ENCODE data around the gene SPATA7. TPM values are rescaled to one million over a fixed set of nuclear protein-coding genes. Genes with fewer than 3 reads are reported as not detected.

SPATA7 gene
- total RNA-seq, 5 donors from 2014 or later (not counting 1 experiment from before 2014, with no cell fraction given): 2.4 to 4.3 (median 3.5) TPM

- ATAC-seq (replicated peaks in 1 of 4): no peak
- Mint-ChIP-seq H3K4me1 (peaks cover 11 to 20% (median 18%) of the 10 kb centered on the region in 3 donors), H3K36me3 (peaks cover 4% of the 10 kb centered on the region), H3K27ac (no peak overlapping the region), H3K9me3 (no peaks in the 10 kb centered on the region), H3K27me3 (no peaks in the 10 kb centered on the region), H3K4me3 (no peak overlapping the region)
- 83% methylated on average over 1 of the region's 6 CpGs for WGBS (ENCODE audit: insufficient coverage)
- POLR2A ChIA-PET: no interaction called here
- Histone ChIP-seq H3K4me3 (ENCODE audit: control insufficient read depth in 1 of 2, extremely low read depth in 1 of 2, low read length in 1 of 2) (no peak overlapping the region), H3K36me3 (ENCODE audit: control insufficient read depth in 2 of 2, extremely low read depth in 1 of 2, insufficient read depth in 1 of 2, low read length in 1 of 2) (no peaks in the 10 kb centered on the region), H3K27ac (ENCODE audit: low read length) (no peak overlapping the region), H3K27me3 (replicated peaks in 1 of 2; ENCODE audit: control insufficient read depth in 2 of 2, extremely low read depth in 1 of 2, insufficient read depth in 2 of 2, low read length in 1 of 2) (no peaks in the 10 kb centered on the region), H3K4me1 (ENCODE audit: control insufficient read depth in 1 of 2, extremely low read depth in 1 of 2, insufficient read depth in 2 of 2, low read length in 2 of 2) (peaks cover 2 to 7% of the 10 kb centered on the region in 2 experiments), H3K9me3 (no peaks in the 10 kb centered on the region)
- CTCF ChIA-PET: no interaction called here
- DNase-seq: no peak
Measured at GRCh38 chr14:88388741-88389282, 3.4 kb downstream of the SPATA7 start.

- no peaks in the 10 kb centered on the region for H3K27me3 ChIP-seq (replicated peaks in 1 of 2; ENCODE audit: control insufficient read depth in 2 of 2, extremely low read depth in 1 of 2, insufficient read depth in 2 of 2, low read length in 1 of 2)
- H3K4me1 Mint-ChIP-seq: no peaks in the 10 kb centered on the region
- no peak overlapping the region for H3K4me3 Mint-ChIP-seq
- WGBS (ENCODE audit: insufficient coverage): no CpG with 5 or more reads among the region's 2 CpGs
- H3K27ac ChIP-seq (ENCODE audit: low read length): no peak overlapping the region
- no peaks in the 10 kb centered on the region for H3K9me3 ChIP-seq
- CTCF ChIA-PET: interaction anchor here in 1 of 2 donors (0.9 kb wide), 1 partner anchor 224 kb away, joined by 3 read pairs; no protein-coding TSS in a partner anchor
- DNase-seq: no peak
- POLR2A ChIA-PET: interaction anchor here in 1 of 2 donors (0.6 kb wide), 1 partner anchor 7 kb away, joined by 4 read pairs; no protein-coding TSS in a partner anchor
- H3K27ac Mint-ChIP-seq: no peak overlapping the region
- no peaks in the 10 kb centered on the region for H3K27me3 Mint-ChIP-seq
- H3K36me3 ChIP-seq (ENCODE audit: control insufficient read depth in 2 of 2, extremely low read depth in 1 of 2, insufficient read depth in 1 of 2, low read length in 1 of 2): no peaks in the 10 kb centered on the region
- H3K36me3 Mint-ChIP-seq: peaks cover 18% of the 10 kb centered on the region
- no peak overlapping the region for H3K4me3 ChIP-seq (ENCODE audit: control insufficient read depth in 1 of 2, extremely low read depth in 1 of 2, low read length in 1 of 2)
- no peaks in the 10 kb centered on the region for H3K4me1 ChIP-seq (ENCODE audit: control insufficient read depth in 1 of 2, extremely low read depth in 1 of 2, insufficient read depth in 2 of 2, low read length in 2 of 2)
- no peak for ATAC-seq (replicated peaks in 1 of 4)
- H3K9me3 Mint-ChIP-seq: no peaks in the 10 kb centered on the region
Measured at GRCh38 chr14:88392609-88393008, 7.2 kb downstream of the SPATA7 start.

GRCh38 chr14:88411039-88411438, 25.6 kb downstream of the SPATA7 start:
- ATAC-seq (replicated peaks in 1 of 4) (peak in 1 of 4 experiments; percentile 19), DNase-seq (peak in 2 of 35 experiments; percentile 0 to 2)
- no peak overlapping the region for H3K27ac Mint-ChIP-seq
- H3K4me1 Mint-ChIP-seq: peaks cover 0 to 6% (median 0%) of the 10 kb centered on the region in 3 donors
- no peaks in the 10 kb centered on the region for H3K36me3 ChIP-seq (ENCODE audit: control insufficient read depth in 2 of 2, extremely low read depth in 1 of 2, insufficient read depth in 1 of 2, low read length in 1 of 2)
- ChIA-PET CTCF (no interaction called here), POLR2A (no interaction called here)
- no peak overlapping the region for H3K4me3 ChIP-seq (ENCODE audit: control insufficient read depth in 1 of 2, extremely low read depth in 1 of 2, low read length in 1 of 2)
- no peak overlapping the region for H3K27ac ChIP-seq (ENCODE audit: low read length)
- peaks cover 0 to 9% of the 10 kb centered on the region in 2 experiments for H3K4me1 ChIP-seq (ENCODE audit: control insufficient read depth in 1 of 2, extremely low read depth in 1 of 2, insufficient read depth in 2 of 2, low read length in 2 of 2)
- H3K4me3 Mint-ChIP-seq: no peak overlapping the region
- peaks cover 73% of the 10 kb centered on the region for H3K36me3 Mint-ChIP-seq
- WGBS (ENCODE audit: insufficient coverage): 100% methylated on average over 1 of the region's 5 CpGs
- H3K27me3 Mint-ChIP-seq: no peaks in the 10 kb centered on the region
- H3K9me3 Mint-ChIP-seq: peaks cover 25 to 45% (median 27%) of the 10 kb centered on the region in 3 donors
- H3K9me3 ChIP-seq: peaks cover 5% of the 10 kb centered on the region
- H3K27me3 ChIP-seq (replicated peaks in 1 of 2; ENCODE audit: control insufficient read depth in 2 of 2, extremely low read depth in 1 of 2, insufficient read depth in 2 of 2, low read length in 1 of 2): no peaks in the 10 kb centered on the region

- Mint-ChIP-seq H3K27ac (no peak overlapping the region), H3K4me1 (no peaks in the 10 kb centered on the region), H3K36me3 (peaks cover 60% of the 10 kb centered on the region), H3K27me3 (no peaks in the 10 kb centered on the region), H3K4me3 (no peak overlapping the region), H3K9me3 (peaks cover 15 to 39% (median 30%) of the 10 kb centered on the region in 3 donors)
- no peak overlapping the region for H3K27ac ChIP-seq (ENCODE audit: low read length)
- DNase-seq: no peak
- H3K4me3 ChIP-seq (ENCODE audit: control insufficient read depth in 1 of 2, extremely low read depth in 1 of 2, low read length in 1 of 2): no peak overlapping the region
- no peaks in the 10 kb centered on the region for H3K4me1 ChIP-seq (ENCODE audit: control insufficient read depth in 1 of 2, extremely low read depth in 1 of 2, insufficient read depth in 2 of 2, low read length in 2 of 2)
- no peaks in the 10 kb centered on the region for H3K27me3 ChIP-seq (replicated peaks in 1 of 2; ENCODE audit: control insufficient read depth in 2 of 2, extremely low read depth in 1 of 2, insufficient read depth in 2 of 2, low read length in 1 of 2)
- CTCF ChIA-PET: no interaction called here
- H3K36me3 ChIP-seq (ENCODE audit: control insufficient read depth in 2 of 2, extremely low read depth in 1 of 2, insufficient read depth in 1 of 2, low read length in 1 of 2): no peaks in the 10 kb centered on the region
- peaks cover 10% of the 10 kb centered on the region for H3K9me3 ChIP-seq
- POLR2A ChIA-PET: no interaction called here
- no peak for ATAC-seq (replicated peaks in 1 of 4)
Measured at GRCh38 chr14:88417594-88417993, 32.1 kb downstream of the SPATA7 start.

GRCh38 chr14:88420187-88420586, 34.7 kb downstream of the SPATA7 start:
- Histone ChIP-seq H3K4me3 (ENCODE audit: control insufficient read depth in 1 of 2, extremely low read depth in 1 of 2, low read length in 1 of 2) (no peak overlapping the region), H3K4me1 (ENCODE audit: control insufficient read depth in 1 of 2, extremely low read depth in 1 of 2, insufficient read depth in 2 of 2, low read length in 2 of 2) (no peaks in the 10 kb centered on the region), H3K36me3 (ENCODE audit: control insufficient read depth in 2 of 2, extremely low read depth in 1 of 2, insufficient read depth in 1 of 2, low read length in 1 of 2) (no peaks in the 10 kb centered on the region), H3K27me3 (replicated peaks in 1 of 2; ENCODE audit: control insufficient read depth in 2 of 2, extremely low read depth in 1 of 2, insufficient read depth in 2 of 2, low read length in 1 of 2) (no peaks in the 10 kb centered on the region), H3K9me3 (peaks cover 10% of the 10 kb centered on the region), H3K27ac (ENCODE audit: low read length) (no peak overlapping the region)
- H3K9me3 Mint-ChIP-seq: peaks cover 8 to 15% (median 14%) of the 10 kb centered on the region in 3 donors
- no peaks in the 10 kb centered on the region for H3K27me3 Mint-ChIP-seq
- no peak overlapping the region for H3K4me3 Mint-ChIP-seq
- no peaks in the 10 kb centered on the region for H3K4me1 Mint-ChIP-seq
- H3K27ac Mint-ChIP-seq: no peak overlapping the region
- peaks cover 34% of the 10 kb centered on the region for H3K36me3 Mint-ChIP-seq
- ChIA-PET POLR2A (no interaction called here), CTCF (no interaction called here)
- DNase-seq: no peak
- no CpG with 5 or more reads among the region's 3 CpGs for WGBS (ENCODE audit: insufficient coverage)
- no peak for ATAC-seq (replicated peaks in 1 of 4)

- no peaks in the 10 kb centered on the region for H3K4me1 ChIP-seq (ENCODE audit: control insufficient read depth in 1 of 2, extremely low read depth in 1 of 2, insufficient read depth in 2 of 2, low read length in 2 of 2)
- DNase-seq (no peak), ATAC-seq (replicated peaks in 1 of 4) (no peak)
- Mint-ChIP-seq H3K4me1 (no peaks in the 10 kb centered on the region), H3K9me3 (peaks cover 0 to 8% (median 7%) of the 10 kb centered on the region in 3 donors), H3K36me3 (peaks cover 26% of the 10 kb centered on the region), H3K27me3 (no peaks in the 10 kb centered on the region), H3K4me3 (no peak overlapping the region), H3K27ac (no peak overlapping the region)
- H3K27ac ChIP-seq (ENCODE audit: low read length): no peak overlapping the region
- CTCF ChIA-PET: no interaction called here
- H3K9me3 ChIP-seq: peaks cover 4% of the 10 kb centered on the region
- H3K27me3 ChIP-seq (replicated peaks in 1 of 2; ENCODE audit: control insufficient read depth in 2 of 2, extremely low read depth in 1 of 2, insufficient read depth in 2 of 2, low read length in 1 of 2): no peaks in the 10 kb centered on the region
- POLR2A ChIA-PET: no interaction called here
- H3K36me3 ChIP-seq (ENCODE audit: control insufficient read depth in 2 of 2, extremely low read depth in 1 of 2, insufficient read depth in 1 of 2, low read length in 1 of 2): no peaks in the 10 kb centered on the region
- no peak overlapping the region for H3K4me3 ChIP-seq (ENCODE audit: control insufficient read depth in 1 of 2, extremely low read depth in 1 of 2, low read length in 1 of 2)
- no CpG with 5 or more reads among the region's 4 CpGs for WGBS (ENCODE audit: insufficient coverage)
Measured at GRCh38 chr14:88421286-88421685, 35.8 kb downstream of the SPATA7 start.

- no peak overlapping the region for H3K4me3 Mint-ChIP-seq
- H3K9me3 ChIP-seq: peaks cover 4% of the 10 kb centered on the region
- ChIA-PET POLR2A (no interaction called here), CTCF (no interaction called here)
- peaks cover 28% of the 10 kb centered on the region for H3K36me3 Mint-ChIP-seq
- no peak overlapping the region for H3K27ac Mint-ChIP-seq
- H3K27me3 Mint-ChIP-seq: no peaks in the 10 kb centered on the region
- no peaks in the 10 kb centered on the region for H3K4me1 Mint-ChIP-seq
- peaks cover 0 to 8% (median 7%) of the 10 kb centered on the region in 3 donors for H3K9me3 Mint-ChIP-seq
- ATAC-seq (replicated peaks in 1 of 4): no peak
- no peaks in the 10 kb centered on the region for H3K27me3 ChIP-seq (replicated peaks in 1 of 2; ENCODE audit: control insufficient read depth in 2 of 2, extremely low read depth in 1 of 2, insufficient read depth in 2 of 2, low read length in 1 of 2)
- no peak overlapping the region for H3K4me3 ChIP-seq (ENCODE audit: control insufficient read depth in 1 of 2, extremely low read depth in 1 of 2, low read length in 1 of 2)
- DNase-seq: no peak
- H3K27ac ChIP-seq (ENCODE audit: low read length): no peak overlapping the region
- H3K4me1 ChIP-seq (ENCODE audit: control insufficient read depth in 1 of 2, extremely low read depth in 1 of 2, insufficient read depth in 2 of 2, low read length in 2 of 2): no peaks in the 10 kb centered on the region
- H3K36me3 ChIP-seq (ENCODE audit: control insufficient read depth in 2 of 2, extremely low read depth in 1 of 2, insufficient read depth in 1 of 2, low read length in 1 of 2): no peaks in the 10 kb centered on the region
Measured at GRCh38 chr14:88422047-88422446, 36.6 kb downstream of the SPATA7 start.

Measured in T-cell (primary cell).